GM23248 (cell line): Measurements from ENCODE around the gene ASIC4.

Experiments used
- EZH2 ChIP-seq: fragments of 200-600 bp; sonication (generic); IDR thresholded peaks from 2 replicates; pipeline ENCODE4 v1.6.1; 2018; ENCODE audit warnings: antibody characterized with exemption, mild to moderate bottlenecking; ENCODE audit not compliant: insufficient read depth, poor library complexity, severe bottlenecking
- EZH2phosphoT487 ChIP-seq: fragments of 200-600 bp; sonication (generic); IDR thresholded peaks from 2 replicates; pipeline ENCODE4 v1.6.1; 2018; ENCODE audit warnings: antibody characterized with exemption, moderate library complexity, mild to moderate bottlenecking, low read depth; ENCODE audit not compliant: insufficient read depth

GRCh38 chr2:219496247-219496824, 17.9 kb upstream of the ASIC4 start:
- TF ChIP-seq EZH2 (no peak), EZH2phosphoT487 (no peak)
